Hematopoietic multipotent progenitor cell treated with erythropoietin and hydrocortisone succinate and interleukin-3 and kit ligand, for 17 days (in vitro differentiated cells): ENCODE measurements around the gene ENTPD3.
"Not testable (repeated sequence)": the region's sequence is repeated elsewhere in the genome, so short reads cannot be mapped to it uniquely, and the experiment has no call there.

Experiments
- DNase-seq: peaks from one replicate; pipeline ENCODE4 v3.0.0-alpha.2; 2015; ENCODE audit warnings: low spot score

Gene ENTPD3

DNA sequence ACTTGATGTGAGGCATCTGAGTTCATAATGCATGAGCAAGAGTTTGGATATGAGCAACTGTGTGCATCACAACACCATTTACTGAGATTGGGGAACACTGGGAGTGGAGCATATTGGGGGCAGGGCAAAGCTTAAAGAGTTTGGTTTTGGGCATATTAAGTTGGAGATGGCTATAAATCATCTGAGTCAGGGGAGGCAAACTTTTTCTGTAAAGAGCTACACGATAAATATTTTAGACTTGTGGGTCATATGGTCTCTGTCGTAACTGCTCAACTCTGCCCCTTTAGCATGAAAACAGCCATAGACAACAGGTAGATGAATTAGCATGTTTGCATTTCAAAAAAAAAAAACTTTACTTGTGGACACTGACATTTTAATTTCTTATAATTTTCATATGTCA, 20.0 kb downstream of the ENTPD3 start:
- DNase-seq, result no peak

DNA sequence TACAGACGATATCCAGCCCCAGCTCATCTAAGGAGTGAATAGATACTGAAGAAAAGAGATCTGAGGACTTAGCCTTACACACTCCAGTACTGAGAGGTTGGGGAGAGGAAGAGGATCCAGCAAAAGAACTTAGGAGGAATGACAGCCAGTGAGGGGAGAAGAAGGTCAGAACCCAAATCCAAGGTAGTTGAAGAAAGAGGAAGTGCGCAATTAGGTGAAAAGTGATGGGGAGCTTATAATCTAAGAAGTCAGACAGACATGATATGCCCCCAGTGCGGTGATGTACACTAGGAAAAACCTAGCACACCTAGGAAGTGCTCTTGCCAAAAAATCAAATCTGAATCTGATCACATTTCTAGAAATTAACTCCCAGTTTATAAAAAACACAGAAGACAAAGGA, 20.6 kb downstream of the ENTPD3 start:
- no peak for DNase-seq

DNA sequence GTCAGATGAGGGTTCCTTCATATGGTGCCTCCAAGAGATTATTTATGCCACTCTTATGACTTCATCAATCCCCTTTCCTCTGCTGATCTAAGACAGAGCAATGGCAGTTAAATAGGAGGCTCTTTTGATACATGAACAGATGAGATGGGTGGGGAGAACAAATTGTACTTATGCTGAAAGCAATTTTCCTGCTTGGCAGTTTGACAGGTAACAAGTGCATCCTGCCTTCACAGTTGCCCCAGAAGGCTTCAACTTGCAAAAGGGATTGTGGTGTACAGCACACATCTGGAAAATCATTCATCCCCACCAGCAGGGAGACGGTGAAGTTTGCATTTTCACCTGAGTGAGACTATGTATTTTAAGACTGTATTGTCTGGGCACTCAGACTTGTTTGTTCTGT, 27.3 kb downstream of the ENTPD3 start:
- DNase-seq, result no peak

DNA sequence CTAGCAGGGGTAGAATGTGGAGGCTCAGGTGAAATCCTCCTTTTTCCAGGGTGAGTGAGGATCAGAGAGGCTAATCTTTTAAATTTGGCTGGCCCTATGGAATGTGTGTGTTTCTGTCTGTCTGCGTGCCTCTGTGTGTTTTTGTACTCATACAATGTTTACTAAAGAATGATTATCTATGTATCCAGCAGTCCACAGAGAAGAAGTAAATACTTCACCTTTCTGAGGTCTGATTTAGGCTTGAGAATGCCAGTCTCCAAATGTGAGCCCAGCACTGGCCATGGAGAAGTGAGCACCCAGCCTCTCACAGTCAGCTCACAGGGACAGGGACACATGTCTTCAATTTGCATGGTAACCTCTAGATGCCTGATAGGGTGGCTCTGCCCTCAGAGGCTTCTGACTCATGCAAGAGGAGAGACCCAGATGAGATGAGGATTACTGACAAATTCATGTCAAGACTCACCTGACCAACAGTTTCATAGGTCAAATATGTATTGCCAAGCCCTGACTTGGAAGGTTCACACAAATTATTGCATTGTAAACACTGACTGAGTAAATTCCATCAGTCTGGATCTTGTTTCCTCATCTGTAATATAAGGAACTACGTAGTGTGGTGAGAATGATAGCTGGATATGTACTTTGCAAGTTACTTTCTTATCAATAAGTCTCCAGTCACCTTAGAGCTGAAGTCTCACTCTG, 31.0 kb downstream of the ENTPD3 start:
- DNase-seq, result no peak

DNA sequence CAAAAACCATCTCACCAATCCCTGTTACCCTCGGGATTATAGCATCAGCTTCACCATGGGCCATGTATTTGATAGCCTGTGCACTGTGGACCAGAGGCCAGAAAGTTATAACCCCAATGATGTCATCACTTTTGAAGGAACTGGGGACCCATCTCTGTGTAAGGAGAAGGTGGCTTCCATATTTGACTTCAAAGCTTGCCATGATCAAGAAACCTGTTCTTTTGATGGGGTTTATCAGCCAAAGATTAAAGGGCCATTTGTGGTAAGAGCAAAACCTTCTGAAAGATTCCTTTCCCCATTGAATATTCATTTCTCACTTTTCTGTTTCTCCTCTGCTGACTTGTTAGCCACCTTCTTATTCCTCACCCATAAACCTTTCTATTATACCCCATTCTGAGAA, 35.9 kb downstream of the ENTPD3 start:
- DNase-seq, result no peak

DNA sequence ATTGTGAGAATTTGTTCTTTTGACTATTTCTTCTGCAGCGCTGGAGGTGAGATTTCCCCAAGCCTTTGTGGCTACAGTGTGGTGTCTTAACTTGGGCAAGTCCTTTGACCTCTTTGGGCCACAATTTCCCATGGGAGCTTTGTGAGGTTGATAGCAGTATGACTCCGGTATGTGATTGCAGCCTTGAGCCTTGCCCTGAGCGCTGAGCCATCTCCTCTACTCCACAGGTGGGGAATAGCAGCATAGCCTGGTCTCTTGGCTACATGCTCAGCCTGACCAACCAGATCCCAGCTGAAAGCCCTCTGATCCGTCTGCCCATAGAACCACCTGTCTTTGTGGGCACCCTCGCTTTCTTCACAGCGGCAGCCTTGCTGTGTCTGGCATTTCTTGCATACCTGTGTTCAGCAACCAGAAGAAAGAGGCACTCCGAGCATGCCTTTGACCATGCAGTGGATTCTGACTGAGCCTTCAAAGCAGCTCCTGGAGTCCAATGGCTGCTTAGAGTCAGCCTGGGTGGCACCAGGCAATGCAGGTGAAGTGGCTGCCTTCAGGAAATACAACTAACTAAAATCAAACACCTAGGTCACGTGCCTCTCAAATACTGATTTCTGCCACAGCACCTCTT, 40.2 kb downstream of the ENTPD3 start:
- no peak for DNase-seq

DNA sequence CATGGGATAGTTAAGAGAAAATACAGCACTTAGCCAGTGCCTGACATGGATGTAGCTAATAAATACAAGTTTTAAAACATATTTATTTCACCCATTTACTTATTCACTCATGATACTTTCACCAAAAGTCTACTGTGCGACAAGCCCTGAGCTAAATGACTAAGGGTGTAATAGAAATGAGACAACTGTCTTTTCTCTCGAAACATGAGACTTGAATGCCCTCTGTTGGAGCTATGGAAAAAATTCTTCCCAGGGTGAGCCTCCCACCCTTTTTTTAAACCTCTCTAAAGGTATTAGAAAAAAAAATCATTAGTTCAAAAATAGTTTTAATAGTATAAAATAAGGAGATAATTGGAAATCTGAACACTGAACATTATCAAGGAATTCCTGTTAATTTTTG, 45.8 kb downstream of the ENTPD3 start:
- no peak for DNase-seq

DNA sequence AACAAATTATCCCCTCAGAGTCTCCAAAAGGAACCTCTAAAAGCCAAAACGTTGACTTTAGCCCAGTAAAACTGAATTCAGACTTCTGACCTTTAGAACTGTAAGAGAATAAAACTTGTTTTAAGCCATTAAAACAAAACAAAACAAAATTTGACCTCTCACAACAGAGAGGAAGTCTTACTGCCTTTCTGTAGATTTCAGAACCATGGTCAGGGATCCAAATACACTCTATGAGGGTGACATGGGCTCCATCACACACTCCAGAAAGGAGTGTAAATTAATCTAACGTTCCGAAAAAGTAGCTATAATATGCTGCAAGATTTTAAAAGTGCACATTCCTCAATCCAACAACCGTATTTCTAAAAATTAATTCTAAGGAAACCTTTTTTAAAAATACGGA, 50.9 kb downstream of the ENTPD3 start:
- no peak for DNase-seq

DNA sequence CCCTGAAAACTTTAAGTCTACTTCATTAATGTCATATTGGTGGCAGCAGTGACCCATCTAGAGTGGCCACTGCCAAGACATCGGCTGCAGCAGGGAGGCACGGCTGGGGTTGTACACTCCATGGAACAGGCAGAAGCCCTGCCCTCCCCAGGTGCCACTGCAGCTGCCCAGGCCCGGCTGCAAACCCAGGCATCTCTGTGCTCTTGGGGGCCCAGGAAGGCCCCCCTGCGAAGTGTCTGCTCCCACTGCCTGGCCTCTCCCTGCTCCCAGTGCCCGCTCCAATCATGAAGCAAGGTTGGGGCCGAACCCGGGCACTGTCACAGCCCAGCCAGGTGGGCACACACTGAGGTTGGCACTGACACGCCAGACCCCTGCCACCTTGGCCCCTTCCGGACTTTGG, 58.1 kb downstream of the ENTPD3 start:
- DNase-seq, result no peak

DNA sequence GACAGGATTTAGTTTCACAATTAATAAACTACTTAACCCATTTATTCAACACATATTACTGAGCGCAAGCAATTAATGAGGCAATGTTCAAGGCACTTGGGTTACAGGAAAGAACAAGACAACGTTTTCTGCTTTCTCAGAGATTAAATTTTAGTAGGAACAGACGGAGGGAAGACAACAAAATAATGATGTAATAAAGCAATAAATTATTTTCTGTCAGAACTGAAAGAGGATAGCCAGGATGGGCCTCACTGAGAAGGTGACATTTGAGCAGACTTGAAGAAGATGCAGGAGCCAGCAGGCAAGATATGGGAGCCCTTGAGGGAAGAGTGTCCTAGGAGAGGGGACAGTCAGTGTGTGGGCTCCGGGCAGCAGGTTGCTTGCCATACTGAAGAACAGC, 58.9 kb downstream of the ENTPD3 start:
- DNase-seq, result no peak

DNA sequence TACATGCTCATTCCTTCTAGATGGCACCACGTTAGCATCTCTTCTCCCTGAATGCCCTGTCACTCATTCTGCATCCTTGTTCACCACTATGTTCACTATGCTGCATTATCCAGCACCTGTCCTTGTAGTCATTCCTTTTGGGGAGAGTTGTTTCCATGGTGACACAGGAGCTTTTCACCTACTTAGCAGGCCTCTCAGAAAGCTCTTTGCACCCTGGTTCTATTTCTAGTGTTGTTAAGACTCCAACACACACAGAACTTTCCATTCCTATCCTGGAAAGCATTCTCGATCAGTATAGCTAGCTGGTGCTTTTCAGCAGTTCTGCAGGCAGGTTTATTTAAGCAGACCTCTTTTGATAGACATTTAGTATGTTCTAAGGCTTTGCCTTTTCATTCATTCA, 63.5 kb downstream of the ENTPD3 start:
- no peak for DNase-seq

DNA sequence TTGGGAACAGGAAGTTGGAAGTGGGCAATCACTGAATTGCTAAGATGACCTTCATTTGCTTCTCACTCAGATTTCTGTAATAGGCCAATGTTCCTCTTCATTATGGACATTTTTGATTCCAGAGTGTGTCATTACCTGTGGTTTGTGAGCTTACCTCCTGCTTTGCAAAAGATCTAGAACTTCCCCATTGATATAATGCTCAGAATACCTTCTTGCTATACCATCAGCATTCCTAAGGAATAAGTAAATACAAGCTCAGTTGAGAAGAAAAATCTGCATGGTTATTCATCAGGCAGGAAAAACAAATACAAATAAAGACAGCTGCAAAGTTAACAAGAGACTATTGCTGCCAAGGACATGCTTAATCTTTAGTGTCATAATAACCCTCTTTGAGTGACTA, 64.6 kb downstream of the ENTPD3 start:
- no peak for DNase-seq

DNA sequence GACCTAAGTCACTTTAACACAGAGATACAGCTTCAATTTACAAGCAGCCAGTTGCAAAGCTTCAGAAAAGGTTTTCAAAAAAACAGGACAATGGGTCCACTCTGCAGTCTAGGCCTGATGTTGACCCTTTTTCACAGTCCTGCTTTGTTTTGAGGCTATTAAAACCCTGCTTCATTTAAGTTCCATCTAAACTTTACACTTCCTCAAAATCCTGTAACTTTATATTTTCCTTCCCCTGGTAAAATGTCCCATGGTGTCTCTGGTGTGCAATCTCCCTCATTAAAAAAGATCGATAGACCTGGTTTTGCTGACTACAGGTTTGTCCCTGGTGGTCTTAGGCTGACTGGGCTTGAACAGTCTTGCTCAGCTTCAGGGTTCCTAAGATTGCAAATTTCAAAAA, 65.1 kb downstream of the ENTPD3 start:
- DNase-seq, result no peak

DNA sequence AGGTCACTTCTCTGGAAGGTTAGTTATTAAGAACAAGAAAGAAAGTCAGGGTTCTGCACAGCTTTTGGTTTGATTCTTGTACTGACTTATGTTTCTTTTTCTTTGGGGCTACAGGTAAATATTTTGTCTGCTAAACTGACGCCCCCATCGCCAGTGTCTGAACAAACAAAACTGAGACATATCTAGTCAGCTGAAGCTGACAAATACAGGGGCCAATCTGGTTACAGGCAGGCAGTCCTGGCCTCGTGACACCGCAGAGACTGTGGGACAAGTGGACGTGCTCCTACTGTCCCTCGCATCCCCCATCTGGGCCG, 65.5 kb downstream of the ENTPD3 start:
- no peak for DNase-seq

DNA sequence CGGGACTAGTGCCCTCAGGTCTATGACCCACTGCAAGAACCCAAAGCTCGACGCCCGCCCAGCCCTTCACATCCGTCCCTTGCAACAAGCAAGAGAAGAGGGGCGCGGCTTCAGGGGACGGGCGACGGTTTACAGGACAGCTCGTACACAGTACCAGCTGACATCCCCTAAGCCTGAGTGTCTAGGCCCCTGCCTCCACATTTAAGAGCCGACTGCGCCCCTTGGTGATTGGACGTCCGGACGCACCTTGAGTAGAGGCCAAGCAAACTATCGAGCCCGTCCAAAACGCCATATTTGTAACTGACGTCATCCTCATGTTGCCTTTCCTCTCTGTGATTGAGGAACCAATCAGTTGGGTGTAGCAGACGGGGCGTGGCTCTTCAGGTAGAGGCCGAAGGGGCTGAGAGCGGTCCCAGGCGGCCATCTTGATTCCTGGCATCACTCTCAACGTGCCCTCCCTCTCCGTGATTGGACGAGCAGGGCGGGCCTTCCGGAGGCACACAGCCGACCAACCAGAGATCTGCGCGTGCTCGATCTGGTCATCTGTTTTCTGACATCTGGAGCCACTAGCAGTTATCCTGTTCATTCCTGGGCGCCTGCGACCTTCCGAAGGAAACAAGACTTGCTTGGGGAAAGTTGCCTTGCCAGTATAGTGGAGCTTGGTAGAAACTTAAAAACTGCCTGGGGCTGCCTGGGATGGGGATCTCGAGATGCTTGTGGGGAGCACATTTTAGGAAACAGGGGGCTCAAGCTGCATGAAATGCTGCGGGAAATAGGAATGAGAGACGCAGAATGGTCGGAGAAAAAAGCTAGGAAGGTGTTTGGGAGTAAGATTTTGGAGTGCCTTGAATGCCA, 66.1 kb downstream of the ENTPD3 start:
- DNase-seq, result peak; percentile 98

DNA sequence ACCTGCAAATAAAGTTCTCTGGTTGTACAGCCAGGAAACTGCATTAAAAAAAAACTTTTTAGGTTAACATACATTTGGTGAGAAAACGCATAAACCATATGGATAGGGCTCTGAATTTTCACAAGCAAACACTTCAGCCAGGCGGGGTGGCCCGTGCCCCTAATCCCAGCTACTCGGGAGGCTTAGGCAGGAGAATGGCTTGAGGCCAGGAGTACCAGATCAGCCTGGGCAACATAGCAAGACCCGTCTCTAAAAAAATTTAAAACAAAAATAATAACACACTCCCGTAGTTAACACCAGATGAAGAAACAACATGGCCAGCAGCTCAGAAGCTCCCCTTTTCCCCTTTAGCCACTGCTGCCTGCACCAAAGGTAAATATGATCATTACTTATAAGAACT, 66.9 kb downstream of the ENTPD3 start:
- no peak for DNase-seq

DNA sequence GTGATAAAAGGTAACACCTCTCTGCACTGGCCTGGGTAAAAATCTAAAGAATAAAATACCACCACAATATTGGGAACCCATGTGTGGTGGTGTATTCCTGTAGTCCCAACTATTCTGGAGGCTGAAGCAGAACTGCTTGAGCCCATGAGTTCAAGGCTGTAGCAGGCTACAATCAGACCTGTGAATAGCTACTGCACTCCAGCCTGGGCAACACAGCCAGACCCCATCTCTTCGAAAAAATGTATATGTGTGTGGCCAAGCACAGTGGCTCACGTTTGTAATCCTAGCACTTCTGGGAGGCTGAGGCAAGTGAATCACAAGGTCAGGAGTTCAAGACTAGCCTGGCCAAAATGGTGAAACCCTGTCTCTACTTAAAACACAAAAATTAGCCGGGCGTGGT, 68.3 kb downstream of the ENTPD3 start:
- DNase-seq, result no peak

DNA sequence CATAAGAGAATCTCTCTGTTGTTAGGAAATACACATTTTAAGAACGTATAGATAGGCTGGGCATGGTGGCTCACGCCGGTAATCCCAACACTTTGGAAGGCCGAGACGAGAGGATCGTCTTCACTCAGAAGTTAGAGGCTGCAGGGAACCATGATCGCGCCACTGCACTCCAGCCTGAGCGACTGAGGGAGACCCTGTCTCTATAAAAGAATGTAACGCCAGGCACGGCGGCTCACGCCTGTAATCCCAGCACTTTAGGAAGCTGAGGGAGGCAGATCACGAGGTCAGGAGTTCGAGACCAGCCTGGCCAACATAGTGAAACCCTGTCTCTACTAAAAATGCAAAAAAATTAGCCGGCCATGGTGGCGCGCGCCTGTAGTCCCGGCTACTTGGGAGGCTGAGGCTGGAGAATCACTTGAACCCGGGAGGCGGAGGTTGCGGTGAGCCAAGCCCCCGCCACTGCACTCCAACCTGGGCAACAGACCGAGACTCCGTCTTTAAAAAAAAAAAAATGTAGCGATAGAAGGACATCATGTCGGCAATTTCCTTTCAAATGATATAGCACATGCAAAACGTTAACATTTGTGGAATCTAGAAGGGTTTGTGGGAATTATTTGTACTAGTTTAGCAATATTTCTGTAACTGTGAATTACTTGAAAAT, 69.4 kb downstream of the ENTPD3 start:
- no peak for DNase-seq

DNA sequence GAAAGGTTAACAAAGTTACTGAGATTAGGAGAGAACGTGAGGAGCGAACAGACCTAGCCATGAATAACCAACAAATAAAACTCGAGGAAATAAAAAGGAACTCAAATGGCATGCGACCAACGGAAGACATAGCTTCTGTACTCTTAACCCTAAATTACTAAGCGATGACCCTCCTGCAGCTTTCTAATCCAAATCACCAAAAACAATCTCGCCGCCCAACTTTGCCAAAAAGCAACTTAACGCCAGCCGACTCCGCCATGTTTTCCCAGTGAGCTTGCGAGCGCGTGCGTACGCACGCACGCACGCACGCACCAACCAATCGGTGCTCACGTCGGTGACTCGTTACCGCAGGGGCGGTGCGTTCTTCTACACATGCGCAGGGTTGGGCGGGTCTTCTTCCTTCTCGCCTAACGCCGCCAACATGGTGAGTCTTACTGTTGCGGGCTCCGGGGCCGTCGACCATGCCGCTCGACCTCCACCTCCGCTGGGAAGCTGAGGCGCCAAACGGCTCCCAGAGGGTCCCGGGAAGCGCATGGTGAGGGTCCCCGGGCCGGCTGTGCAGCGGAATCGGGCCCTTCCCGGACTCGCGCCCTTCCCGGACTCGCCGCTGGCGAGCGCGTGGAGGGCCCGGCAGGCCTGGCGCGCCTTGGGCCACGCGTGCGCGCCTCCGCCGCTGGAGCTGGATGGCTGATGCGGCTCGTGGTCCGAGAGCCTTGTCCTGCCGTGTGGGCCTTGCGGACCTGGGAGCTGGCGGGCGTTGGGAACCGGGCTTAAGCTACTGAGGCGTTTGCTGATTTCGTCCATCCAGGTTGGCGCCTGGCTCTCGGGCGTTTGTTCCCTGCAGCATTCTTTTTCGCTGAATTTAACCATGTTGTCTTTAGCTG, 70.2 kb downstream of the ENTPD3 start, which contains the start of gene RPL14:
Gene RPL14, plus strand, starts transcription at position 400 of the 884 bp plus-strand sequence. Its CDS starts 133 bp downstream, at position 533.
- peak; percentile 97 for DNase-seq

DNA sequence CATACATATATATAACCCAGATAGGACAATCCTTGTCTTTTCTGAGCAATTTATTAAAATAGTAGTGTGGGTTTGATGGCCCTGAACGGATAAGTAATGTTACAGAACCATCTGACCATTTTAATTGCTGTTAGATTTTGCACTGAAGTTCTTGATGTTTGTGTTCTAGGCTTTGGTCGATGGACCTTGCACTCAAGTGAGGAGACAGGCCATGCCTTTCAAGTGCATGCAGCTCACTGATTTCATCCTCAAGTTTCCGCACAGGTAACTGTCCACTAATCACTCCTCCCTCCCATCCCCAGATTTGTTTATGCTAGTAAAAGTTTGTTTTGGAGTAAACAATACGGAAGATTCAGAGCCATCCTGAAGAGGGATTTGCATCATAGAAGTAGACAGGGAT, 71.5 kb downstream of the ENTPD3 start:
- no peak for DNase-seq

DNA sequence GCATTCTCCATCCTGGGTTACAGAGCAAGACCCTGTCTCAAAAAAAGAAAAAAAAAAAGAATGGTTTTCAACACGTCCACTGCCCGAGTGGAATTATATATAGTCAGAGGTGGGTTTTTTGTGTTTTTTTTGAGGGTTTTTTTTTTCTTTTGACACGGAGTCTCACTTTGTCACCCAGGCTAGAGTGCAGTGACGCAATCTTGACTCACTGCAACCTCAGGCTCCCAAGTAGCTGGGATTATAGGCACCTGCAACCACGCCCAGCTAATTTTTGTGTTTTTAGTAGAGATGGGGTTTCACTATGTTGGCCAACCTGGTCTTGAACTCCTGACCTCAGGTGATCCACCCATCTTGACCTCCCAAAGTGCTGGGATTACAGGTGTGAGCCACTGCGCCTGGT, 73.5 kb downstream of the ENTPD3 start:
- DNase-seq, result not testable (repeated sequence)

DNA sequence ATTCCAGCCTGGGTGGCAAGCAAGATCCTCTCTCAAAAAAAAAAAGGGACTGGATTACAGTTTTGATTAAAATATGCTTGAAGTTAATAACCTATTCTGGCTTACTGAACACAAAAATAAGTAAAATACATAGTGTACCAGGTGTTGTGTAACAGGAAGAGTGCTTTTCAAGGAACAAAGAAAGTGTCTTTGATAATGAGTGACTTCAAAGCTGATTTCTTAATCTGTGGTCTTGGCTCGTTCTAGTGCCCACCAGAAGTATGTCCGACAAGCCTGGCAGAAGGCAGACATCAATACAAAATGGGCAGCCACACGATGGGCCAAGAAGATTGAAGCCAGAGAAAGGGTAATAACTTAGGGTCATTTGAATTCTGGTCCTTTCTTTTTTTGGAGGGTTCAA, 74.2 kb downstream of the ENTPD3 start:
- no peak for DNase-seq
